Mesenchymal stem cell (in vitro differentiated cells and primary cell): ENCODE results near the gene CYFIP2.
A peak's percentile ranks its signal among the peaks of the same experiment; 100 is the strongest.

Experiments
- DNase-seq: peaks from one replicate; pipeline ENCODE4 v3.0.0-alpha.2; 2013
- H2AFZ ChIP-seq: one replicate; pipeline ENCODE4 v1.6.1; 2013; ENCODE audit warnings: low read depth, mild to moderate bottlenecking, control low read depth, inconsistent platforms, low read length, moderate library complexity
- H2AK5ac ChIP-seq: 2 replicates; pipeline ENCODE4 v1.6.1; 2013; ENCODE audit warnings: low read length, moderate library complexity, mild to moderate bottlenecking, inconsistent platforms; ENCODE audit not compliant: severe bottlenecking
- H2BK120ac ChIP-seq: one replicate; pipeline ENCODE4 v1.6.1; 2013; ENCODE audit warnings: low read depth, mild to moderate bottlenecking, inconsistent platforms, low read length, moderate library complexity
- H2BK12ac ChIP-seq, 2 experiments: one replicate each; pipeline ENCODE4 v1.6.1; 2013; ENCODE audit warnings: inconsistent platforms in 2 of 2, low read length in 2 of 2, mild to moderate bottlenecking in 2 of 2, moderate library complexity in 2 of 2, control low read depth in 1 of 2
- H2BK15ac ChIP-seq: one replicate; pipeline ENCODE4 v1.6.1; 2013; ENCODE audit warnings: mild to moderate bottlenecking, low read depth, inconsistent platforms; ENCODE audit not compliant: poor library complexity, severe bottlenecking
- H2BK5ac ChIP-seq: 2 replicates; pipeline ENCODE4 v1.6.1; 2013; ENCODE audit warnings: low read depth, mild to moderate bottlenecking, low read length, control low read depth, inconsistent platforms; ENCODE audit not compliant: poor library complexity, severe bottlenecking
- H3K14ac ChIP-seq, 2 experiments: one replicate each; pipeline ENCODE4 v1.6.1; 2013; ENCODE audit warnings: inconsistent platforms in 2 of 2, low read length in 2 of 2, control low read depth in 1 of 2, mild to moderate bottlenecking in 1 of 2, moderate library complexity in 1 of 2
- H3K18ac ChIP-seq, 2 experiments: one replicate each; pipeline ENCODE4 v1.6.1; 2013; ENCODE audit warnings: inconsistent platforms in 2 of 2, low read length in 2 of 2, control low read depth in 1 of 2, low read depth in 1 of 2, mild to moderate bottlenecking in 1 of 2
- H3K23ac ChIP-seq, 2 experiments: one replicate each; pipeline ENCODE4 v1.6.1; 2013; ENCODE audit warnings: inconsistent platforms in 2 of 2, low read length in 2 of 2, mild to moderate bottlenecking in 2 of 2, moderate library complexity in 2 of 2, control low read depth in 1 of 2
- H3K27ac ChIP-seq: 2 replicates; pipeline ENCODE4 v1.5.1; 2013; ENCODE audit warnings: mild to moderate bottlenecking, moderate library complexity, low read length, control low read depth, inconsistent platforms; ENCODE audit not compliant: poor library complexity, severe bottlenecking
- H3K27me3 ChIP-seq, 2 experiments: 2 replicates each; pipeline versions ENCODE4 v1.6.1 to v1.7.0; 2013; ENCODE audit warnings: low read length in 2 of 2, mild to moderate bottlenecking in 2 of 2, moderate library complexity in 2 of 2, control low read depth in 1 of 2, inconsistent platforms in 1 of 2; ENCODE audit not compliant: control insufficient read depth in 1 of 2, insufficient read depth in 1 of 2
- H3K36me3 ChIP-seq, 2 experiments: 2 replicates each; pipeline versions ENCODE4 v1.6.1 to v1.7.0; 2013; ENCODE audit warnings: low read length in 2 of 2, control low read depth in 1 of 2, inconsistent platforms in 1 of 2, low read depth in 1 of 2, mild to moderate bottlenecking in 1 of 2; ENCODE audit not compliant: insufficient read depth in 2 of 2, control insufficient read depth in 1 of 2
- H3K4ac ChIP-seq, 2 experiments: one replicate each; pipeline ENCODE4 v1.6.1; 2013; ENCODE audit warnings: inconsistent platforms in 2 of 2, low read length in 2 of 2, mild to moderate bottlenecking in 2 of 2, moderate library complexity in 2 of 2, control low read depth in 1 of 2, low read depth in 1 of 2
- H3K4me1 ChIP-seq: 2 replicates; pipeline ENCODE4 v1.6.1; 2013; ENCODE audit warnings: low read depth, low read length, control low read depth; ENCODE audit not compliant: control insufficient read depth, insufficient read depth
- H3K4me2 ChIP-seq: 2 replicates; pipeline ENCODE4 v1.6.1; 2013; ENCODE audit warnings: low read length, mild to moderate bottlenecking, inconsistent platforms; ENCODE audit not compliant: poor library complexity, severe bottlenecking
- H3K4me3 ChIP-seq, 2 experiments: 2 replicates each; pipeline versions ENCODE4 v1.5.1 to v1.7.0; 2013; ENCODE audit warnings: low read length in 2 of 2, mild to moderate bottlenecking in 2 of 2, control low read depth in 1 of 2, low read depth in 1 of 2; ENCODE audit not compliant: insufficient read depth in 1 of 2
- H3K79me1 ChIP-seq: replicated peaks from 2 replicates; pipeline ENCODE4 v1.6.1; 2013; ENCODE audit warnings: mild to moderate bottlenecking, control low read depth, low read length, inconsistent platforms; ENCODE audit not compliant: poor library complexity, severe bottlenecking
- H3K9ac ChIP-seq: 2 replicates; pipeline ENCODE4 v1.7.0; 2013; ENCODE audit warnings: mild to moderate bottlenecking, low read length, moderate library complexity
- H3K9me3 ChIP-seq: 2 replicates; pipeline ENCODE4 v1.7.0; 2013; ENCODE audit warnings: mild to moderate bottlenecking, low read length; ENCODE audit not compliant: control insufficient read depth
- H4K8ac ChIP-seq: one replicate; pipeline ENCODE4 v1.6.1; 2013; ENCODE audit warnings: inconsistent platforms, mild to moderate bottlenecking, low read length, moderate library complexity
- H4K91ac ChIP-seq: one replicate; pipeline ENCODE4 v1.6.1; 2013; ENCODE audit warnings: mild to moderate bottlenecking, low read length, inconsistent platforms
- WGBS: methylation state at CpG from one replicate; pipeline ENCODE4 v1.1.7; 2013; ENCODE audit warnings: mixed read lengths; 5-methylcytosine and 5-hydroxymethylcytosine counted together

The CYFIP2 gene

DNA sequence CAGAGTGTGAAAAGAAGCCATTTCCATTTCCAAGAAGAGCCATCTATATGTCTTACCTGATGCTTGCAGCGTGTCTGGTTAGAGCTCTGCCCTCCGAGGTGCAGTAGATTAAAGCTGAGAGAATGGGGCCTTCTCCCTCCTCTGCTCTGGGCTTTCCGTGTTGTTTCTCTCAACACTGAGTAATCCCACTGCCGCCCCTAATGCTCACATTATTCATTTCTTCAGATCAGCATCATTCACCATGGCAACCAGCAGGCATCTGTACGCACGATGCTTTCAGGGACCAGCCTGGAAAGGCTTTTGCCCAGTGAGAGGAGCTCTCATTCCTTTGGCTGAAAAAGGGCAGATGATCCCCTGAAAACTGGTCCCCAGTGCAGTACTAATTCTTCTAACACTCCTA is 79.6 kb downstream of the CYFIP2 start:
- 91% methylated on average over 6 of the region's 6 CpGs for WGBS

DNA sequence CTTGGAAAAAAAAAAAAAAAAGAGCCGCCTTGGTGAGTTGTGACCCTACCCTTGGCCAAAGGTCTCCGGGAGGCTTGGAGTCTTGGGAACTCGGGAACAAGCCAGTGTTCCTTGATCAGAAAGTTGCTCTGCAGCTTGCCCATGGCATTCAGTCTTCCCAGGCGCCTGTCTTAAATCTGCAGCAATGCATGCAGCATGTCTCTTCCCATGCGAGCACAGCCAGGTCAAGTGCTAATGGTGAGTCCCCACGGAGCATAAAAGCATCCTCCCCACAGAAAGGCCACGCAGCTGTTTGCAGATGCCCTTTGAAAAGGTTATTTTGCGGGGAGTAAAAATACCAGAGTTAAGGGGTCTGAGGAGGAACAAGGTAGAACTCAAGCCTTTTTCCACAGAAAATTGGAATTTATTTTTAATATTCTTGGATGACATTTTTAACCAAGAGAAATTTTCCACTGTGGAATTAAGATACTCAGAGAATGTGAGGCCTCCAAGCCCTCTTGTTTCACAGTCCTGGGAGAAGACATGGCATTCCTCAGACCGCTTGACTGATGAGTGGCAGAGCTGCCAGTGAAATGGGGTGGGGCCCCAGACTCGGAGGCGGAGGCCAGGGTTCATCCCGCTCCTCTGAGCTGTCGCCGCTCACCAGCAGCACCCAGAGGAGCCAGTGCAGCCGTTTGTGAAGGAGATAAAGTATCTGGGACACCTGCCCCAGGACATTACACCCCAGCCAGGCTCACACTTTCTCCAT is 81.6 kb downstream of the CYFIP2 start:
- H2AK5ac ChIP-seq = no peak overlapping the region
- H2BK15ac ChIP-seq = no peak overlapping the region
- H2AFZ ChIP-seq = no peak overlapping the region
- H3K27ac ChIP-seq = no peak overlapping the region
- no peak overlapping the region for H3K4me3 ChIP-seq
- no peak overlapping the region for H2BK5ac ChIP-seq
- no peak overlapping the region for H3K4ac ChIP-seq
- H4K91ac ChIP-seq = no peak overlapping the region
- no peak overlapping the region for H2BK120ac ChIP-seq
- no peaks in the 10 kb centered on the region for H3K79me1 ChIP-seq
- no peak overlapping the region for H3K14ac ChIP-seq
- no peak overlapping the region for H3K18ac ChIP-seq
- no peak overlapping the region for H4K8ac ChIP-seq
- peaks cover 4 to 18% of the 10 kb centered on the region in 2 experiments for H3K36me3 ChIP-seq
- no peak for DNase-seq
- H3K27me3 ChIP-seq = peaks cover 0 to 9% of the 10 kb centered on the region in 2 experiments
- WGBS = 81% methylated on average over 13 of the region's 15 CpGs
- no peak overlapping the region for H3K4me2 ChIP-seq
- H3K9ac ChIP-seq = no peak overlapping the region
- H2BK12ac ChIP-seq = no peak overlapping the region
- H3K4me1 ChIP-seq = no peaks in the 10 kb centered on the region
- no peaks in the 10 kb centered on the region for H3K9me3 ChIP-seq
- H3K23ac ChIP-seq = no peak overlapping the region

More for the DNA sequence above, 79.6 kb downstream of the CYFIP2 start:
- H3K36me3 ChIP-seq = peaks cover 4 to 20% of the 10 kb centered on the region in 2 experiments
- no peak overlapping the region for H2BK5ac ChIP-seq
- no peaks in the 10 kb centered on the region for H3K9me3 ChIP-seq
- H3K14ac ChIP-seq = no peak overlapping the region
- H3K4me2 ChIP-seq = no peak overlapping the region
- H3K4ac ChIP-seq = no peak overlapping the region
- H3K18ac ChIP-seq = no peak overlapping the region
- peaks cover 0 to 9% of the 10 kb centered on the region in 2 experiments for H3K27me3 ChIP-seq
- no peak for DNase-seq
- no peak overlapping the region for H3K23ac ChIP-seq
- H4K91ac ChIP-seq = no peak overlapping the region
- H2AFZ ChIP-seq = no peak overlapping the region
- no peak overlapping the region for H3K27ac ChIP-seq
- H2BK15ac ChIP-seq = no peak overlapping the region
- H3K4me3 ChIP-seq = peak overlapping the region in 1 of 2 experiments; percentile 20
- no peaks in the 10 kb centered on the region for H3K79me1 ChIP-seq
- H2BK12ac ChIP-seq = no peak overlapping the region
- no peak overlapping the region for H4K8ac ChIP-seq
- H3K9ac ChIP-seq = no peak overlapping the region
- no peaks in the 10 kb centered on the region for H3K4me1 ChIP-seq
- H2AK5ac ChIP-seq = no peak overlapping the region
- no peak overlapping the region for H2BK120ac ChIP-seq

DNA sequence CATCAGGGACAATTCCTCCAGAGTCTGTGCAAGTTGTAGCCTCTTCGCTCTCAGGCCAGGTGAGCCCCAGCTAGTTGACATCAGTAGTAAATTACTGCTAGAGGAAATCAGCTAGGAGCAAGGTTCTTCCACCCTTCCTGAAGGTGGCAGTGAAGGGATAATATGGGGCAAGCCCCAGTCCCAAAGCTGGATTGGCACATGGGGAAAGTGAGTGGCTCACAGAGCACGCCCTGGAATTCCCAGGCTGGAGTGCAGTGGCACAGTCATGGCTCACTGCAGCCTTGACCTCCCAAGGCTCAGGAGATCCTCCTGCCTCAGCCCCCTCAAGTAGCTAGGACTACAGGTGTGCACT is 82.1 kb downstream of the CYFIP2 start:
- H3K79me1 ChIP-seq = no peaks in the 10 kb centered on the region
- H3K4me1 ChIP-seq = no peaks in the 10 kb centered on the region
- peaks cover 0 to 9% of the 10 kb centered on the region in 2 experiments for H3K27me3 ChIP-seq
- no peak overlapping the region for H2BK120ac ChIP-seq
- no peak overlapping the region for H4K91ac ChIP-seq
- WGBS = 90% methylated on average over 2 of the region's 2 CpGs
- no peak for DNase-seq
- H2BK5ac ChIP-seq = no peak overlapping the region
- H3K9ac ChIP-seq = no peak overlapping the region
- no peak overlapping the region for H2BK15ac ChIP-seq
- H3K4me3 ChIP-seq = no peak overlapping the region
- H3K18ac ChIP-seq = no peak overlapping the region
- H4K8ac ChIP-seq = no peak overlapping the region
- H2AK5ac ChIP-seq = no peak overlapping the region
- no peak overlapping the region for H2AFZ ChIP-seq
- H3K4ac ChIP-seq = no peak overlapping the region
- no peaks in the 10 kb centered on the region for H3K9me3 ChIP-seq
- no peak overlapping the region for H3K14ac ChIP-seq
- no peak overlapping the region for H3K27ac ChIP-seq
- peaks cover 4 to 12% of the 10 kb centered on the region in 2 experiments for H3K36me3 ChIP-seq
- H3K23ac ChIP-seq = no peak overlapping the region
- no peak overlapping the region for H2BK12ac ChIP-seq
- H3K4me2 ChIP-seq = no peak overlapping the region

DNA sequence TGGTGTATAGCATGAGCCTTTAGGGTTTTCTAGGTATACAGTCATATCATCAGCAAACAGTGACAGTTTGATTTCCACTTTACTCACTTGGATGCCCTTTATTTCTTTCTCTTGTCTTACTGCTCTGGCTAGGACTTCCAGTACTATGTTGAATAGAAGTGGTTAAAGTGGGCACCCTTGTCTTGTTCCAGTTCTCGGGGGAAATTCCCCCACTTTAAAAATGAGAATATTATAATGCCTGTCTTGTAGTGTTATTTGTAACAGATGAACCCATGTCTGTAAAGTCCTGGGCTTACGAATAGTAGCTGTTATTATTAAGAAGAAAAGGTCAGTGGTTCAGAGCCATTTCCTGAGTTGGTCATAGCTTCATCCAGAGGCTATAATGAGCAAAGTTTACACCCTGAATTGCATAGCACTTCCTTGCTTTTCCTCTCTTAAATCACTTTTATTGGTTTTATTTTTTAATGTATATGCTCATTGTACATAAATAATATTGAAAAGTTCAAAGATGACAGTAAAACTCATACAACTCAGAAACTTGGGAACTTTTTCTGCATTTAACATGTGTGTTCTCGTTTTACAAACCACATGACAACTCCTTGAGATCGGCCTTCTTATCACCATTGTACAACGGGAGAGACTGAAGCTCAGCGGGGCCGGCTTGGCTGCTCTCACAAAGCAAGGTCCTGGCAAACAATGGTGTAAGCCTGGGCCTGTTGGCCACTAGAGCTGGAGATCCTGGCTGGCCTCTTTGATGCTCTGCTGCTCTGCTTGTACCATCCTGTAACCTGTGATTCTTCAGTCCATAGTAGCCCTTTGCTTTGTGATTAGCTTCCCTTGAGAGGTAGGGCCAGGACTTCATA is 85.2 kb downstream of the CYFIP2 start:
- Histone ChIP-seq H3K18ac (no peak overlapping the region), H3K4me3 (no peak overlapping the region), H3K9ac (no peak overlapping the region), H3K27me3 (peaks cover 0 to 4% of the 10 kb centered on the region in 2 experiments), H4K91ac (no peak overlapping the region), H3K79me1 (no peaks in the 10 kb centered on the region), H2AFZ (no peak overlapping the region), H3K9me3 (no peaks in the 10 kb centered on the region), H3K14ac (no peak overlapping the region), H2BK5ac (no peak overlapping the region), H2BK120ac (no peak overlapping the region), H3K23ac (no peak overlapping the region), H3K4ac (no peak overlapping the region), H2BK12ac (no peak overlapping the region), H3K36me3 (peaks cover 0 to 12% of the 10 kb centered on the region in 2 experiments), H2BK15ac (no peak overlapping the region), H3K4me2 (no peak overlapping the region), H3K4me1 (no peaks in the 10 kb centered on the region), H2AK5ac (no peak overlapping the region), H4K8ac (no peak overlapping the region), H3K27ac (no peak overlapping the region)
- DNase-seq = peak; percentile 34
- 73% methylated on average over 6 of the region's 7 CpGs for WGBS
